GM23338 (cell line): Measurements from ENCODE around the gene OOSP4A.

ENCODE experiments used
- CTCF ChIP-seq, 2 experiments: fragments of 200-600 bp in 1 of 2; sonication (generic) in 1 of 2; conservative IDR thresholded peaks; 2 replicates each; pipeline versions ENCODE4 v1.5.1 to v1.6.1; 2016 to 2017; ENCODE audit warnings: antibody characterized with exemption in 2 of 2, low read depth in 2 of 2, mild to moderate bottlenecking in 2 of 2, moderate library complexity in 1 of 2
- EZH2phosphoT487 ChIP-seq: fragments of 200-600 bp; sonication (generic); IDR thresholded peaks from one replicate; pipeline ENCODE4 v1.8.1; 2018; ENCODE audit warnings: antibody characterized with exemption; ENCODE audit not compliant: unreplicated experiment
- JUNB ChIP-seq: IDR thresholded peaks from one replicate; pipeline ENCODE4 v1.6.1; 2016; ENCODE audit warnings: antibody characterized with exemption; ENCODE audit not compliant: unreplicated experiment
- POLR2AphosphoS5 ChIP-seq: IDR thresholded peaks from 2 replicates; pipeline ENCODE4 v1.6.1; 2016; ENCODE audit warnings: antibody characterized with exemption, low read depth
- REST ChIP-seq: IDR thresholded peaks from one replicate; pipeline ENCODE4 v1.6.1; 2018; ENCODE audit warnings: antibody characterized with exemption; ENCODE audit not compliant: unreplicated experiment
- ZNF331 ChIP-seq: fragments of 250-450 bp; sonication (Bioruptor Pico); IDR thresholded peaks from 2 replicates; pipeline ENCODE4 v1.5.0; 2020; ENCODE audit warnings: low read depth, mild to moderate bottlenecking, moderate library complexity

GRCh38 chr11:59983212-59983611 is 19.4 kb downstream of the OOSP4A start:
- TF ChIP-seq CTCF (conservative IDR thresholded peaks at IDR 0.05; ENCODE audit: low read depth in 2 of 2) (no peak), JUNB (no peak), POLR2AphosphoS5 (no peak), ZNF331 (CRISPR knock-in tag) (no peak), REST (no peak), EZH2phosphoT487 (no peak)
